Skeletal muscle tissue (tissue), 5 donors: ENCODE results near the gene KIFC1. TPM values are rescaled to one million over a fixed set of nuclear protein-coding genes. Genes with fewer than 3 reads are reported as not detected.

Experiments
- H3K27ac ChIP-seq: one replicate; pipeline ENCODE4 v1.7.0; 2013; ENCODE audit warnings: mild to moderate bottlenecking, low read depth, low read length, inconsistent platforms
- H3K27me3 ChIP-seq, 3 donors: one replicate each; pipeline ENCODE4 v1.7.0; 2013; ENCODE audit warnings: low read length in 3 of 3; ENCODE audit not compliant: control insufficient read depth in 3 of 3, insufficient read depth in 3 of 3
- H3K36me3 ChIP-seq, 3 donors: one replicate each; pipeline ENCODE4 v1.7.0; 2013; ENCODE audit warnings: low read length in 3 of 3; ENCODE audit not compliant: control insufficient read depth in 3 of 3, insufficient read depth in 3 of 3
- H3K4me1 ChIP-seq, 3 donors: one replicate each; pipeline ENCODE4 v1.7.0; 2013; ENCODE audit warnings: low read length in 3 of 3, mild to moderate bottlenecking in 3 of 3; ENCODE audit not compliant: control insufficient read depth in 3 of 3, insufficient read depth in 3 of 3
- H3K4me3 ChIP-seq, 3 donors: one replicate each; pipeline ENCODE4 v1.7.0; 2013; ENCODE audit warnings: low read length in 3 of 3
- H3K9ac ChIP-seq, 3 donors: one replicate each; pipeline ENCODE4 v1.7.0; 2013; ENCODE audit warnings: low read length in 3 of 3, mild to moderate bottlenecking in 3 of 3, moderate library complexity in 2 of 3, low read depth in 1 of 3
- H3K9me3 ChIP-seq, 3 donors: one replicate each; pipeline ENCODE4 v1.7.0; 2013; ENCODE audit warnings: low read length in 3 of 3; ENCODE audit not compliant: control insufficient read depth in 3 of 3
- small RNA-seq: library from RNA; depleted of rRNA; stranded (forward); fragments of <200 nt; gene quantifications from one replicate; pipeline ENCODE3, GENCODE V24; 2014
- total RNA-seq: library from RNA; depleted of rRNA; stranded (reverse); fragments of >200 nt; gene quantifications from one replicate; pipeline ENCODE4 v1.2.3, GENCODE V29; 2014
- donor health status: Osteomylitis.

The KIFC1 gene
- total RNA-seq, 1 donor from 2014 or later = 12.0 TPM

DNA sequence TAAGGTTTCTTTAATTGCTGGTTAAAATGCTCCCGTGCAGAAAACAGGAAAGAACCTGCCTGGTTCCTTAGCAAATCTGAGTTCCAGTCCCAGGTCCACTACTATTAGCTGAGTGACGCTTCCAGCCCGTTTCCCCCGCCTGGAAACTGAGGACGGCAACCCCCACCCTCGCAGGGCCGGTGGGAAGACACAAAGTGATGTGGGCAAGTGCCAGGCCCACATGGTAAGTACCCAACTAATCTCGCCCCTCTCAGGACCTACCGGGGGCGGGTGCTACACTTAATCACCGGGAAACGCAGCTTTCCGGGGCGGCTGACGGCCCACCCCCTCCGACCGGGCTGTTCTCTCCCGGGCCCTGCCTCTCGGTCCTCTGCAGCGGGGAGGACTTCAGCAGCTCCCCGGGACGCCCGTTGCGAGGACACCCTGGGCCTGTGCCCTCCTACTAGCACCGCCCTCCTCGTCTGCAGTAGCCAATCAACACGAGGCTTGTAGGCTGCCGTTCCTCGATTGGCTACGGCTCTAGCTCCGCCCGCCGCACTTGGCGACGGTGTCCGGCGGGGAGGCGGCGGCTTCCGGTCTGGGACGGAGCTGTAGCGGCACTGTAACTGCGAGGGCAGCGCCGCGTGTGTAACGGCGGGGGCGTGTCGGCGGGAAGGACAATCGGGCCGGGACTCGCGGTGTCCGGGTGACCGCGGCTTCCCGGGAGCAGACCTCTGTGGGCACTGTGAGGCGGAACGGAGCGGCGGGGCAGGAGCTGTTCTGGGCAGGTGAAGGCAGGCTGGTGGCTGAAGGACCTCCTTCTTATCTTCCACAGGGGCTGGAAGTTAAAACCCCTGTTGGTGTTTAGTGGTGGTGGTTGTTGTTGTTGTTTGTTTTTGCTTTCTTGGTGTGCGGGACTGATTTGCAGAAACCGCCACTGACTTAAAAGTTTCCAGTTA is 62.7 kb downstream of the KIFC1 start, which contains the start of gene ZBTB9:
Gene ZBTB9 (plus strand): TSS at position 568 of the 938 bp plus-strand sequence. CDS start 525 bp downstream, outside the sequence.
- H3K4me3 ChIP-seq = peak within 1 kb of the TSS; percentile 92 to 96 (median 93)
- peaks cover 11 to 19% (median 12%) of the 10 kb centered on the region in 3 donors for H3K4me1 ChIP-seq
- H3K9me3 ChIP-seq = no peaks in the 10 kb centered on the region
- H3K36me3 ChIP-seq = peaks cover 10 to 20% (median 10%) of the 10 kb centered on the region in 3 donors
- H3K9ac ChIP-seq = peak within 1 kb of the TSS; percentile 92 to 94 (median 93)
- H3K27me3 ChIP-seq = no peaks in the 10 kb centered on the region
- H3K27ac ChIP-seq = peak within 1 kb of the TSS; percentile 50

DNA sequence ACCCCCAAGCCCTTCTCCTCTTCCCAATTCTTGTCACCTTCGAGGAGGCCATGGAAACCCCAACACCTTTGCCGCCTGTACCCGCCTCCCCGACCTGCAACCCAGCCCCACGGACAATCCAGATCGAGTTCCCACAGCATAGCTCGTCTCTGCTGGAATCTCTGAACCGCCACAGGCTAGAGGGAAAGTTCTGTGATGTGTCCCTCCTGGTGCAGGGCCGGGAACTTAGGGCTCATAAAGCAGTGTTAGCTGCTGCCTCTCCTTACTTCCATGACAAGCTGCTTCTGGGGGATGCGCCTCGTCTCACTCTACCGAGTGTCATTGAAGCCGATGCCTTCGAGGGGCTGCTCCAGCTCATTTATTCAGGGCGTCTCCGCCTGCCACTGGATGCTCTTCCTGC is 63.4 kb downstream of the KIFC1 start:
- no peaks in the 10 kb centered on the region for H3K27me3 ChIP-seq
- H3K9ac ChIP-seq = peak overlapping the region; percentile 69 to 93 (median 71)
- H3K4me1 ChIP-seq = peaks cover 11 to 19% (median 12%) of the 10 kb centered on the region in 3 donors
- peaks cover 10 to 20% (median 10%) of the 10 kb centered on the region in 3 donors for H3K36me3 ChIP-seq
- H3K4me3 ChIP-seq = peak overlapping the region; percentile 92 to 96 (median 93)
- no peaks in the 10 kb centered on the region for H3K9me3 ChIP-seq
- H3K27ac ChIP-seq = peak overlapping the region; percentile 50

GRCh38 chr6:33456156-33456555 is 64.5 kb downstream of the KIFC1 start:
- Histone ChIP-seq H3K27ac (no peak overlapping the region), H3K36me3 (peaks cover 10 to 20% (median 10%) of the 10 kb centered on the region in 3 donors), H3K4me1 (peaks cover 11 to 19% (median 12%) of the 10 kb centered on the region in 3 donors), H3K4me3 (no peak overlapping the region), H3K9ac (no peak overlapping the region), H3K9me3 (no peaks in the 10 kb centered on the region), H3K27me3 (no peaks in the 10 kb centered on the region)

DNA sequence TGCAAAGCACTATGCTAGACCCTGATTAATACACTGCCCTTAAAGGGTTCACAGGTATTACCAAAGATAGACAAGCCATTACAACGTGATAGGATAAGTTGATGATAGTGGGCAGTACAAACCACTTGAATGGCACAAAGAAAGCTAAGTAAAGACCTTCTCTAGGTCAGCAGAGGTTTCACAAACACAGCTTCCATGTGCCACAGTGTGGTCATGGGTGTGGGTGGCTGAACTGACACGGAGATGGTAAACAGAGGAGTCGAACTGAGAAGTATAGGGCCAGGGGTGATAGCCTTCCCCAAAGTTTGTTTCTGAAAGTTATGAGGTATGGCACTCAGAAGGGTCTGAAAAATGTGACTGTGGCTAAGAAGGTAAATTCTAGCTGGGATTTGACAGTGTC is 67.1 kb downstream of the KIFC1 start:
- no peaks in the 10 kb centered on the region for H3K27me3 ChIP-seq
- no peak overlapping the region for H3K9ac ChIP-seq
- H3K36me3 ChIP-seq = peaks cover 10 to 20% (median 10%) of the 10 kb centered on the region in 3 donors
- H3K9me3 ChIP-seq = no peaks in the 10 kb centered on the region
- H3K4me1 ChIP-seq = peaks cover 8 to 19% (median 10%) of the 10 kb centered on the region in 3 donors
- H3K27ac ChIP-seq = no peak overlapping the region
- no peak overlapping the region for H3K4me3 ChIP-seq

DNA sequence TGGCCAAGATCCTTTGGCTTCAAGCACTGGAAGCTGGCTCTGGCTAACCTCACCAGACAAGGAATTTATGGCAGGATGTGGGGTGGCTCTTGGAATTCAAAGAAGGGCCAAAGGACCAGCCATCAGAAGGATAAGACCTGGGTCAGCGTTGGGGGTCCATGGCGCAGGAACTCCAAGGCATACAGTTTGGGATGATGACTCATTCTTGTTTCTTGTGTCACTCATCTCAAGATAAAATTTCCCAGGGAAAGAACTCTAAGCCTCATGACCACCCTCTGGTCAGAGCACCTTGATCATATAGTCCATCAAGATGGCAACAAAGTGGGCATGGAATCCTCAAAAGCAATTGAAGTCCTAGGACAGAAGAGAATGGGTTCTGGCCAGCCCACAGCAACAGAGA is 67.6 kb downstream of the KIFC1 start:
- no peaks in the 10 kb centered on the region for H3K9me3 ChIP-seq
- H3K36me3 ChIP-seq = peaks cover 10 to 20% (median 10%) of the 10 kb centered on the region in 3 donors
- H3K4me1 ChIP-seq = peaks cover 5 to 15% (median 6%) of the 10 kb centered on the region in 3 donors
- no peak overlapping the region for H3K27ac ChIP-seq
- no peaks in the 10 kb centered on the region for H3K27me3 ChIP-seq
- H3K9ac ChIP-seq = no peak overlapping the region
- no peak overlapping the region for H3K4me3 ChIP-seq

Small RNA genes lying within 50 kb of the gene (small RNA-seq; reads per million reads assigned to genes)
- not detected for gene RPL35AP4
- gene ZBTB9 = not detected

Other genes starting within 250 kb of the KIFC1 start
- gene COL11A2, start 199.4 kb upstream of the KIFC1 start, total RNA-seq = 28.7 TPM
- 17.7 TPM for gene RXRB, start 191.2 kb upstream of the KIFC1 start, total RNA-seq
- 53.2 TPM for gene SLC39A7, start 191.0 kb upstream of the KIFC1 start, total RNA-seq
- gene HSD17B8, start 187.2 kb upstream of the KIFC1 start, total RNA-seq = 15.7 TPM
- 20.4 TPM for gene RING1, start 183.3 kb upstream of the KIFC1 start, total RNA-seq
- 43.8 TPM for gene VPS52, start 119.9 kb upstream of the KIFC1 start, total RNA-seq
- gene RPS18, start 119.7 kb upstream of the KIFC1 start, total RNA-seq = 8,222 TPM
- 2.1 TPM for gene B3GALT4, start 114.7 kb upstream of the KIFC1 start, total RNA-seq
- gene WDR46, start 102.6 kb upstream of the KIFC1 start, total RNA-seq = 67.3 TPM
- 27.1 TPM for gene PFDN6, start 102.2 kb upstream of the KIFC1 start, total RNA-seq
- 18.3 TPM for gene RGL2, start 92.9 kb upstream of the KIFC1 start, total RNA-seq
- 16.7 TPM for gene TAPBP, start 77.7 kb upstream of the KIFC1 start, total RNA-seq
- 17.7 TPM for gene ZBTB22, start 74.1 kb upstream of the KIFC1 start, total RNA-seq
- 15.1 TPM for gene DAXX, start 68.9 kb upstream of the KIFC1 start, total RNA-seq
- gene PHF1, start 19.2 kb downstream of the KIFC1 start, total RNA-seq = 5.7 TPM
- 73.1 TPM for gene CUTA, start 26.3 kb downstream of the KIFC1 start, total RNA-seq
- gene SYNGAP1, start 28.2 kb downstream of the KIFC1 start, total RNA-seq = 1.6 TPM
- gene ZBTB9, start 62.8 kb downstream of the KIFC1 start, total RNA-seq = 11.0 TPM
- gene BAK1, start 188.5 kb downstream of the KIFC1 start, total RNA-seq = 9.9 TPM
- gene ITPR3, start 229.5 kb downstream of the KIFC1 start, total RNA-seq = 4.7 TPM